Activated T-helper 1 cell treated with anti-CD3 and anti-CD28 coated beads, Interleukin-12 subunit alpha, Interleukin-12 subunit beta, Interleukin-2, Interleukin-4 antibody, amounts not matched to agents 30 ng/mL and 10 ng/mL and 1 ng/mL, durations not matched to agents 14 hours and 24 hours and 36 hours (primary cell): Measurements from ENCODE around the gene PRDM2. TPM values are rescaled to one million over a fixed set of nuclear protein-coding genes. Genes with fewer than 3 reads are reported as not detected.

ENCODE experiments used
- DNase-seq: peaks from one replicate; pipeline ENCODE4 v3.0.0; 2021; ENCODE audit warnings: low spot score
- H3K27ac Mint-ChIP-seq: one replicate; pipeline ENCODE4 v1.8.0; 2021; ENCODE audit warnings: mild to moderate bottlenecking, mixed read lengths
- H3K27me3 Mint-ChIP-seq: one replicate; pipeline ENCODE4 v1.8.0; 2022; ENCODE audit warnings: mild to moderate bottlenecking, moderate library complexity, mixed read lengths; ENCODE audit not compliant: insufficient read depth
- H3K36me3 Mint-ChIP-seq: one replicate; pipeline ENCODE4 v1.8.0; 2021; ENCODE audit warnings: low read depth, mixed read lengths
- H3K4me1 Mint-ChIP-seq: one replicate; pipeline ENCODE4 v1.8.0; 2021; ENCODE audit warnings: low read depth, mixed read lengths
- H3K4me3 Mint-ChIP-seq: one replicate; pipeline ENCODE4 v1.8.0; 2021; ENCODE audit warnings: mild to moderate bottlenecking, moderate library complexity, mixed read lengths
- H3K9me3 Mint-ChIP-seq: one replicate; pipeline ENCODE4 v1.8.0; 2021; ENCODE audit warnings: mixed read lengths
- intact Hi-C: fragments of 100-400 bp; cut with micrococcal nuclease; formaldehyde crosslinking; loops from one replicate; pipeline ENCODE4 v1.15.1; 2024
- total RNA-seq: library from RNA; stranded (reverse); gene quantifications from 2 replicates; pipeline ENCODE4 v1.2.3, GENCODE V29; 2022

The PRDM2 gene
- total RNA-seq, 1 donor from 2014 or later: 50.4 TPM

- Mint-ChIP-seq H3K4me3 (no peak overlapping the region), H3K9me3 (no peaks in the 10 kb centered on the region), H3K4me1 (no peaks in the 10 kb centered on the region), H3K27me3 (peaks cover 38% of the 10 kb centered on the region), H3K36me3 (no peaks in the 10 kb centered on the region), H3K27ac (no peak overlapping the region)
- no peak for DNase-seq
- intact Hi-C loops: no loop called here
Measured at GRCh38 chr1:13842497-13842896, 142.5 kb downstream of the PRDM2 start.

GRCh38 chr1:13851726-13852125 is 151.7 kb downstream of the PRDM2 start:
- Mint-ChIP-seq H3K9me3 (peaks cover 6% of the 10 kb centered on the region), H3K27me3 (peaks cover 12% of the 10 kb centered on the region), H3K4me3 (no peak overlapping the region), H3K4me1 (no peaks in the 10 kb centered on the region), H3K36me3 (no peaks in the 10 kb centered on the region), H3K27ac (no peak overlapping the region)
- DNase-seq: no peak
- intact Hi-C loops: no loop called here

GRCh38 chr1:13855554-13855953 is 155.6 kb downstream of the PRDM2 start:
- Mint-ChIP-seq H3K4me1 (no peaks in the 10 kb centered on the region), H3K27me3 (peaks cover 14% of the 10 kb centered on the region), H3K9me3 (peaks cover 6% of the 10 kb centered on the region), H3K4me3 (no peak overlapping the region), H3K36me3 (no peaks in the 10 kb centered on the region), H3K27ac (no peak overlapping the region)
- intact Hi-C loops: no loop called here
- DNase-seq: no peak

- H3K4me1 Mint-ChIP-seq: no peaks in the 10 kb centered on the region
- intact Hi-C loops: no loop called here
- peaks cover 3% of the 10 kb centered on the region for H3K9me3 Mint-ChIP-seq
- no peaks in the 10 kb centered on the region for H3K36me3 Mint-ChIP-seq
- peaks cover 6% of the 10 kb centered on the region for H3K27me3 Mint-ChIP-seq
- no peak for DNase-seq
- H3K27ac Mint-ChIP-seq: no peak overlapping the region
- H3K4me3 Mint-ChIP-seq: no peak overlapping the region
Measured at GRCh38 chr1:13860031-13860430, 160.0 kb downstream of the PRDM2 start.

- peaks cover 4% of the 10 kb centered on the region for H3K27me3 Mint-ChIP-seq
- no peaks in the 10 kb centered on the region for H3K4me1 Mint-ChIP-seq
- DNase-seq: no peak
- no peaks in the 10 kb centered on the region for H3K36me3 Mint-ChIP-seq
- no peak overlapping the region for H3K27ac Mint-ChIP-seq
- no peaks in the 10 kb centered on the region for H3K9me3 Mint-ChIP-seq
- intact Hi-C loops: no loop called here
- H3K4me3 Mint-ChIP-seq: no peak overlapping the region
Measured at GRCh38 chr1:13864760-13865159, 164.8 kb downstream of the PRDM2 start.

GRCh38 chr1:13865851-13866250 is 165.9 kb downstream of the PRDM2 start:
- Mint-ChIP-seq H3K4me3 (no peak overlapping the region), H3K27me3 (peaks cover 3% of the 10 kb centered on the region), H3K4me1 (no peaks in the 10 kb centered on the region), H3K9me3 (no peaks in the 10 kb centered on the region), H3K27ac (no peak overlapping the region), H3K36me3 (no peaks in the 10 kb centered on the region)
- no peak for DNase-seq
- intact Hi-C loops: no loop called here

- no peak for DNase-seq
- Mint-ChIP-seq H3K4me3 (no peak overlapping the region), H3K9me3 (no peaks in the 10 kb centered on the region), H3K4me1 (no peaks in the 10 kb centered on the region), H3K27ac (no peak overlapping the region), H3K36me3 (no peaks in the 10 kb centered on the region), H3K27me3 (peaks cover 5% of the 10 kb centered on the region)
- intact Hi-C loops: no loop called here
Measured at GRCh38 chr1:13867603-13868002, 167.6 kb downstream of the PRDM2 start.

GRCh38 chr1:13869172-13869797 is 169.3 kb downstream of the PRDM2 start:
- Mint-ChIP-seq H3K27ac (no peak overlapping the region), H3K4me3 (no peak overlapping the region), H3K9me3 (no peaks in the 10 kb centered on the region), H3K36me3 (no peaks in the 10 kb centered on the region), H3K27me3 (peaks cover 5% of the 10 kb centered on the region), H3K4me1 (no peaks in the 10 kb centered on the region)
- intact Hi-C loops: no loop called here
- DNase-seq: no peak

- Mint-ChIP-seq H3K27me3 (peaks cover 5% of the 10 kb centered on the region), H3K4me3 (no peak overlapping the region), H3K36me3 (no peaks in the 10 kb centered on the region), H3K4me1 (no peaks in the 10 kb centered on the region), H3K27ac (no peak overlapping the region), H3K9me3 (no peaks in the 10 kb centered on the region)
- DNase-seq: no peak
- intact Hi-C loops: no loop called here
Measured at GRCh38 chr1:13871413-13871812, 171.4 kb downstream of the PRDM2 start.

GRCh38 chr1:13871886-13872285 is 171.9 kb downstream of the PRDM2 start:
- H3K27ac Mint-ChIP-seq: no peak overlapping the region
- no peaks in the 10 kb centered on the region for H3K36me3 Mint-ChIP-seq
- peaks cover 5% of the 10 kb centered on the region for H3K27me3 Mint-ChIP-seq
- H3K4me1 Mint-ChIP-seq: no peaks in the 10 kb centered on the region
- no peak overlapping the region for H3K4me3 Mint-ChIP-seq
- DNase-seq: no peak
- intact Hi-C loops: no loop called here
- H3K9me3 Mint-ChIP-seq: no peaks in the 10 kb centered on the region

GRCh38 chr1:13873032-13873431 is 173.0 kb downstream of the PRDM2 start:
- H3K9me3 Mint-ChIP-seq: no peaks in the 10 kb centered on the region
- H3K27ac Mint-ChIP-seq: no peak overlapping the region
- no peak overlapping the region for H3K4me3 Mint-ChIP-seq
- no peaks in the 10 kb centered on the region for H3K36me3 Mint-ChIP-seq
- peaks cover 5% of the 10 kb centered on the region for H3K27me3 Mint-ChIP-seq
- intact Hi-C loops: no loop called here
- H3K4me1 Mint-ChIP-seq: no peaks in the 10 kb centered on the region
- no peak for DNase-seq

Other genes with a start within 250 kb of the PRDM2 start
- not detected in 2 replicates for gene LRRC38, start 186.2 kb upstream of the PRDM2 start, total RNA-seq
- gene PDPN, start 116.4 kb upstream of the PRDM2 start, total RNA-seq: not detected in 2 replicates